HG02981 (cell line): ENCODE results near the gene LRP5.
"Not testable (repeated sequence)": the region's sequence is repeated elsewhere in the genome, so short reads cannot be mapped to it uniquely, and the experiment has no call there.

Experiments
- ATAC-seq: cut with Tn5 transposase; IDR thresholded peaks from one replicate; pipeline ENCODE4 v1.9.1; 2021; ENCODE audit warnings: mild to moderate bottlenecking, moderate library complexity; ENCODE audit not compliant: unreplicated experiment

The LRP5 gene

DNA sequence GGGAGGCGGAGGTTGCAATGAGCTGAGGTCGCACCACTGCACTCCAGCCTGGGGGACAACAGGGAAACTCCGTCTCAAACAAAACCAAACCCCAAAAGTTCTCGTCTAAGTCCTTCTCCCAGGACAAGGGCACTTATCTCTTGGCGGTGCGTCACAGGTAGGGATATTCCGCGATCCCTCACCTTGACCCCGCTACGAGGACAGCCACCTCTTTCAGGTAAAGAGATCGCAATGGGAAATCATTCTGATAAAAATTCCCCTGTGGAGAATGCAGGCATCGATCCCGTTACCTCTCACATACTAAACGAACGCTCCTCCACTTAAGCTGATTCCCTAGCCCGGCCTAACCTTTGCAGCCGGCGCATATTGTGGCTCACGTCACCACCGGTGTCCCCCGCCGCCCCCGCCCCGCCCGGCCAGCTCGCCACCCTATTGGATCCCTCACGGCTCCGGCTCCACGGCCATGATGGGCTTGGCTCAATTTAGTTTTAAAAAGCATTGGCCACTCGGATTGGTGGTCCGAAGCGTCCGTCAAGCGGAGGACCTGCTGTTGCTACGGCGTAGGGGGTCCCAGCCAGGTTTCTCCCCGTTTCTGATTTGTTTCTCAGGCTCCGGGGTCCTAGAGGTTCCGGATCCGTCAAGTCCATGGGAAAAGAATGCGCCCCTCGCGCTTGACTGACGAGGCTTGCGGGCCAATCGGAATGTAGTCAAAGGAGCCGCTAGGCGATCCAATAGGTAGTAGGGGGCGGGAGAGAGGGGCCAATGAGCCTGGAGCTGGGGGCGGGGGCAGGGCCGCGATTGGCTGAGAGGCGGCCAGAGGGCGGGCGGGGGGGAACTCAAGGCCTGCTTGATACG, 147.7 kb downstream of the LRP5 start:
- ATAC-seq, result peak; percentile 81

DNA sequence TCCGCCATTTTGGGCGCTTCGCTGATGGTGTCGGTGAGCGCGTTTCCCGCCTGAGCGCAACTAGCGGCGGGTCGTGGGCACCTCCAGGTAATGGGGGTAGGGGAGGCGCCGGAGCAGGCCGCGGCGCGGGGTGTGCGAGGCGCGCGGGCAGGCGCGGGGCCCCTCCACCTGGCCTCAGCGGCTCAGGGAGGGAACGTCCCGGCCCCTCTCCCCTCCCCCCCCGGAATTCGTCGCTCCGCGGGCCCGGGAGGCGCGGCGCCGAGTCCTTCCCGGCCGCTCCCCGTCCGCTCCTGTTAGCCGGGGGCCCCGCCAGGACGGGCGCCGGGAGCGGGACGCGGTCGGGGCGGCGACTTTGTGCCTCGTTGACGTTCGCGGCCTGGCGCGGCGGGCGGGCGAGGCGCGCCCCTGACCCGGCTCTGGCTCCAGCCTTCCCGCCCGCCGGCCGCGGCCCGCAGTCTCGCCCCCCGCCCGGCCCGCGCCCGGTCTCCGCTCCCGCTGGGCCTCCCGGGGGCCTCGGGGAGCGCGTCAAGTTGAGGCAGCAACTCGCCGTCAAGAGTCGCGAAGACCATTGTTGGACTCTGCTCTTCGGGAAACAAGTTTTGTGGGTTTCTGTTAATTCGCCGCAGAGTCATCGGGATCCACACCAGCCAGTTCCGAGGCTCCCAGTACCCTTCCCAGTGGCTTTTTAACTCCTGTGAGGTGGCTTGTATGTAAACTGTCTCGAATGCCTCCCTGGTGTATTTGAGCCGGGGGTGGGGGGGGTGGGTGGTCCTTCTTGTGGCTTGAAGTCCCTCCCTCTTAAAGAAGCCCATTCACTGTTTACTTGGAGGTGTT, 148.6 kb downstream of the LRP5 start, which contains the start of gene PPP6R3:
PPP6R3 (plus strand) TSS at position 12 of the 834 bp plus-strand sequence. CDS start 76,913 bp downstream, outside the sequence.
- peak; percentile 6 for ATAC-seq

DNA sequence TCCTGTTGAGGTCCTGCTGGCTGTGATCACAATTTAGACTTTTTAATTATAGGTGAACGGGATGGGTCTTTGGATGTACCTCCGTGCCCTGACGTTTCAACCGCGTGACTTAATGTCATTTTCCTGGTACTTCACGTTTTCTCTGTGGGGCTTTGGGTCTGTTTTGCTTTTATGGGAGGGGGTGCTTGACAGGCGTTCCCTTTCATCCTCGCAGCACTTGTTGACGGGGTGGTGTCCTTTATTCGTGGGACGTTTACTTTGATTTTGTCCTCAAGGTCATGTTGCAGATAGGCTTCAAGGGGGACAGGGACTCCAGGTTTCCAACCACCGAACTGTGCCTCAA, 149.2 kb downstream of the LRP5 start:
- no peak for ATAC-seq

DNA sequence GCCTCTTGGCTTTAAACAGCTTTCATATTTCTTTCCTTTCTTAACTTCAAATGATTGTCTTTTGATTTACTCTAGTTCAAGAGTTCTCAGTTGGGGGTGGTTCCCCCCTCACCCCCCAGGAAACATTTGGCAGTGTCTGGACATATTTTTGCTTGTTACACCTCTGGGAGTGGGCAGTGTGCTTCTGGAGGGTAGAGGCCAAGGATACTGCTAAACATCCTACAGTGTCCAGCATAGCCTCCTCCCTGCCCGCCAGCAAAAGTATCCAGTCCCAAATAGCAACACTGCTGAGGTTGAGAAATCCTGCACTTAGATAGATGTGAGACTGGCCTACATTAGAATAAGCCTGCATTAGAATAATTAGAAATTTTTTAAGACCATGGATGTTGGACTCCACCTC, 151.3 kb downstream of the LRP5 start:
- ATAC-seq, result no peak

DNA sequence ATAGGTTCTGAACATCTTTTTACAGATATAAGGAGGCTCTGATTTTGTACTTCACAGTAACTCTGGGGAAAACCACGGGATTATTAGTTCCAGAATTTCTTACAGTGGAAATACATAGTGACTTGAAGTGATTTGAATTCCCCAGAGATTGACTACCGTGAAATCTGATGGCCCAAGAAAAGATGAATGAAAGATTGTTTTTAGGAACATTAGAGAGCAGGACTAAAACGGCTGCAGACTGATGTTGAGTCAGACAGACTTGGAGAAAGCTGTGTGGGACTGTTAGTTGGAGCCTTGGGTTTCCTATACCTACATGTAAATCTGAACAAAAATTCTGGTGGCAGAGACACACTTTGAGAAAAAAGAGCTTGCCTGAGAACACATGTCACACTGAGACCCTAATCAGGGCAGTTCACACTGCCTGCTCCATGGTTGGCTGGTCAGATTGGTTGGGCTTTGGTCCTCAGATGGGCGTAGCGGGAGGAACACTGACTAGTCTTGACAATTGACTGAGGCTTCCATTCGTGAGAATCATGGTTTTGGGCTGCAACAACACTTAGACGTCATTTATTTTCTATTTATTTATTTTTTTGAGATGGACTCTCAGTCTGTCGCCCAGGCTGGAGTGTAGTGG, 154.9 kb downstream of the LRP5 start:
- ATAC-seq, result no peak

DNA sequence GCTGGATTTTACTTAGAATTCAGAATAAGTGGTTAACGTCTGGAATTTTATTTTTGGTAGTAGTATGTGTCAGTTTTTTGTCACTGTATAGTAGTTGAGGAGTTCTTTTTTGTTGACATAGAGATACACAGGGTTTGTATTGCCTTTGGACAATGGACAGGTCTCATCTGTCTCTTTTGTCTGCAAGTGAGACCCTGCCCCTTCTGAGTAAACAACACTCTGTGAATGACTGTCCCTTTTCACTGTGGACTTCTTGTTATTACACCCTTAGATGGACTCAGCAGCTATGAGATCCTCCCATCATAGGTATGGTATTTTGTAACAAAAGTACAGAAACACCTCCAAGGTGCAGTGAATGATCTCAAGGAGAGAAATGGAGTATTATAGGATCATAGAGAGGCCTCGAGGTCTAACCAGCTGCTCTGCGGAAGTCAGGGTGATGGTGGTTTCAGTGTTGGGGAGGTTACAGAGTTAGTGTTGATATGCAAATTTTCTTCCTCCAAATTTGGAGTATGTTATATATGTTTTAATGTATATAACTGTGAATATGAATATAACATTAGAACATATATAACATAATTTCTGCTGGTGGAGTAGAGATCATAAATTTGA, 155.9 kb downstream of the LRP5 start:
- no peak for ATAC-seq

DNA sequence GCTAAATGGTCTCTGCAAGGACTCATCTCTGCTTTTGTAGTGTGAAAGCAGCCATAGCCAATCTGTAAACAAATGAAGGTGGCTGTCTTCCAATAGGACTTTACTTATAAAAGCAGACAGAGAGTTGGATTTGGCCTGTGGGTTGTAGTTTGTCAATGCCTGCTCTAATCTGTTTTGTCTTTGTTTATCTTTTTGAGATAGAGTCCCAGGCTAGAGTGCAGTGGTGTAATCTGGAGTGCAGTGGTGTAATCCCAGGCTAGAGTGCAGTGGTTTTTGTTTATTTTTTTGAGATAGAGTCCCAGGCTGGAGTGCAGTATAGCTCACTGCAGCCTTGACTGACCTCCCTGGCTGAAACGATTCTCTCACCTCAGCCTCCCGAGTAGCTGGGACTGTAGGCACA, 156.7 kb downstream of the LRP5 start:
- no peak for ATAC-seq

DNA sequence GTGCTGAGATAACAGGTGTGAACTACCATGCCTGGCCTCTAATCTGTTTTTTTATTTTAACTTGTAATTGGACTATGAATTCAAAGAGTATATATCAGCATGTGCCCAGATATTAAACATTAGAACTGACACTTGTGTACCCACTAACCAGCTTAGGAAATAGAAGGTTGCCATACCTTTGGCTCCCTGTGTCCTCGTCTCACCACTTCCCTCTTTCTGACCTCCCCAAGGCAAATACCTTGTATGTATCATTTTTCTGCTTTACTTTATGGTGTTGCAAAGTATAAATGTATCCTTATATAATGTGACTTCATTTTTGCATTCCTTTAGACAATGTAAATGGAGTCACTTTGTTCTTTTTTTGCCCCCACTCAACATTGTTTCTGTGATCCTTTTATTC, 157.3 kb downstream of the LRP5 start:
- ATAC-seq, result no peak

DNA sequence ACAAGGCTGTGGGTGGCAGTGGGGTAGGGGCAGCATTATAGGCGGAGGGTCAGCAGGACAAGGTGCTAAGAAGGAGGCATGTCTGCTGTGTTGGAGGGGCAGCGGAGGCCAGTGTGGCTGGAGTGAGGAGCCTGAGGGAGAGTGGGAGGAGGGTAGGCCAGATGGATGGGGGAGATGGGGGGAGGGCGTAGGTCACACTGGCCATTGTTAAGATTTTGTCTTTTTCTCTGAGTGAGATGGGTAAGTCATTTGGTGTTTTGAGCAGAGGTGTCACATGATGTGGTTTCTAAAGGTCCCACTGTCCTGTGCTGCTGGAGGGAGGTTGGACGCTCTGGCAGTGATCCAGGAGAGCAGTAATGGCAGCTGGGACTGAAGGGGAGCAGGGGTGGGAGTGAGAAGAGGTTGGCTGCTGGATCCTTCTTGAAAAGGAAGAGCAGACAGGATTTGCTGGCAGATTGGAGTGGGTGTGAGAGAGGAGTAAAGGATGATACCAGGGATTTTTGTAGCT, 158.0 kb downstream of the LRP5 start:
- ATAC-seq, result no peak

DNA sequence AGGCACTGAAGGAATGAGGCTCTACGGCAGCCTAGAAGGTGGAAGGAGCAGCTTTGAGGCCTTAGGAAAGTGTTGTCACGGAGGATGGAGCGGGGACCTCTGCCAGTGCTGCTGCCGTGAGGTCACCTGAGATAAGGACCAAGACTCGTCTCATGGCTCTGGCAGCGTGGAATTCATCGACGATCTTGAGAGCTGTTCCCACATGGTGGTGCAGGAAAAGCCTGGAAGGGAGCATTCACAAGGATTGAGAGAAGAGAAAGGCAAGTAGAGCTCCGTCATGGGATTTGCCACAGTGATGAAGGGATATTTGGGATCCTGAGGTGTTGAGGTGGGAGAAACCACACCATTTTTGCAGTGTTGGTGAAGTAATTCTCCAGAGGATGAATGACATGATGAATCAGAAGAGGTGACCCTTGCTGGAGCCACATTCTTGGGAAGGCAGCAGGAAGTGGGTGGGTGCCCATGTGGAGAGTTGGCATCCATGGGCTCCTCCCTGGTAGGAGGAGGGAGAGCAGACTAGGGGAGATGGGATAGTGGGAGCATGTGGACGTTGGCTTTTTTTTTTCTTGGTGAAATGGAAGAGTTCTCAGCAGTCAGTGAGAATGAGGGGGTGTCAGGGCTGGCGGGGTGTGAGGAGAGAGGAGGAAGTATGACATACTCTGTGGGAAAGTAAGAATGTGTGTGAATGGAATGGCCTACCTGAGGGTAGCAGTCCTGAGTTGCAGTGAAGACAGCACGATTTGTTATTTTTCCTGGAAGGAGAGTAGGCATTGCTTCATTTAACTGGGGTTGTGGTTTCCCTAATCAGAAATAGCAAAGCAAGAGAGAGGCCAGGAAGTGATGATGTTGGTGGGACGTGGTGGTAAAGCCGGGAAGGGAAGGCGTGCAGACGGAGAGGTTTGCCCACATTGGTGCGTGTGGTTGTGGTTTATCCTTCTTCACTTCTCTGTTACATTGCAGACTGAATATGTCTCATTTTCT, 159.3 kb downstream of the LRP5 start:
- ATAC-seq, result no peak

DNA sequence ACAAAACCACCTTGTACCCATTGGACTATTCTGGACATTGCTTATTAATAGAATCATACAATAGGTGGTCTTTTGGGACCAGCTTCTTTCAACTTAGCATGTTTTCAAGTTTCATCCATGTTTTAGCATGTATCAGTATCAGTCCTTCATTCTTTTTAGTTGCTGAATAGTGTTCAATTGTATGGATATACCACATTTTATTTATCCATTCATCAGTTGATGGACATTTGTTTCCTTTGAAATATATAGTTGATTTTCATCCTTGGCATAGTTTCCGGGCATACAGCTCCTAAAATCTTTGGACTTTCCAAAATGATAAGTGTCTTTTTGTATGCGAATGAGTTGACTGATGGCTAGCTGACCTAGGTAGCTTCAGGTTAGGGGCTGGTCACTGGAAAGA, 160.4 kb downstream of the LRP5 start:
- no peak for ATAC-seq

DNA sequence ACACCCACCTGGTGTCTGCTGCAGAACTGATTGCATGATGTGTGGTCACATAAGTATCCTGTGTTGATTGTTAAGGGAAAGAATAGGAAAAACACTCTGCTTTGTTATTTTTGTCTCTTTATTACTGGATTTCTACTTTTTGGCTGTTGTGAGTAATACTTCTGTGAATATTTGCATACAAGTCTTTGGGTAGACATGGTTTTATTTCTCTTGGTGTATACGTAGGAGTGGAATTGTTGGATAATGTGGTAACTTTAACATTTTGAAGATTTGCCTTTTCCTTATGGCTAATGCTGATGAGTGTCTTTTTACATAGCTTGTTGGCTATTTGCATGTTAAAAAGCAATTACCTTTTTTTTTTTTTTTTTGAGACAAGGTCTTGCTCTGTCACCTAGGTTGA, 161.3 kb downstream of the LRP5 start:
- ATAC-seq, result no peak

DNA sequence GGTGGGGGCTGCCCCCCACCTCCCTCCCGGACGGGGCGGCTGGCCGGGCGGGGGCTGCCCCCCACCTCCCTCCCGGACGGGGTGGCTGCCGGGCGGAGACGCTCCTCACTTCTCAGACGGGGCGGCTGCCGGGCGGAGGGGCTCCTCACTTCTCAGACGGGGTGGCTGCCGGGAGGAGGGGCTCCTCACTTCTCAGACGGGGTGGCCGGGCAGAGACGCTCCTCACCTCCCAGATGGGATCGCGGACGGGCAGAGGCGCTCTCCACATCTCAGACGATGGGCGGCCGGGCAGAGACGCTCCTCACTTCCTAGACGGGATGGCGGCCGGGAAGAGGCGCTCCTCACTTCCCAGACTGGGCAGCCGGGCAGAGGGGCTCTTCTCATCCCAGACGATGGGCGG, 163.2 kb downstream of the LRP5 start:
- ATAC-seq, result not testable (repeated sequence)

DNA sequence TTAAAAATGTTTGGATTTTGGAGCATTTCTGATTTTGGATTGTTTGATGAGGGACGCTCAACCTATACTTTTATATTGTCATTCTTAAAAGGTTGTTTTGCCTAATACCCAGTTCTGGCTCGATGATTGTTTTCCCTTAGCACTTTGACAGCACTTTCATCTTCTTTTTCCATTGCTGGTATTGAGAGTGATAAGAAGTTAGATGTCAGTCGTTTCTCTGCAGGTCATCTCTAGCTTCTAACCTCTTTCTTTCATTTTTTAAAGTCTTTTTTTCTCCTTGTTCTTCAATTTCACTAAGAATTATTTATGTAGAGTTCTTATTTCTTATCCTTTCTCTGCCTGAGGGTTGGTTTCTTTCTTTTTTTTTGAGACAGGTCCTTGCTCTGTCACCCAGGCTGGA, 167.0 kb downstream of the LRP5 start:
- ATAC-seq, result no peak

DNA sequence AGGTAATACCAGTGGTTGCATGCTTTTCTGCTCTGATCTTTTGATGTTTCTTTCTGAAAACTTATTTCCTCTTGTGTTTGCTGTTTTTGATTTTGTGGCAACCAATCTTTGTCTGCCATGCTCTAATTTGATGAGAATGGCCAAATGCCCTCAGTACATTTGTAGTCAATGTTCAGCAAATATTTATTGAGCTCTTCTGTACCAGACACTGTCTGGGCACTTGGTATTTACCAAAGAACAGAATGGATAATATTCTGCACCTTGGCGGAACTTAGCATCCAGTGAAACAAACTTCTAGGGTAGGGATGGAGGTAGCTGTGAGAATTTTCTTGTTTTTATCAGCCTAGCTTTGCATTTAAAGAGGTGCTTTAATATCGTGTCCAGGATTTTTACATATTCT, 167.8 kb downstream of the LRP5 start:
- ATAC-seq, result no peak

DNA sequence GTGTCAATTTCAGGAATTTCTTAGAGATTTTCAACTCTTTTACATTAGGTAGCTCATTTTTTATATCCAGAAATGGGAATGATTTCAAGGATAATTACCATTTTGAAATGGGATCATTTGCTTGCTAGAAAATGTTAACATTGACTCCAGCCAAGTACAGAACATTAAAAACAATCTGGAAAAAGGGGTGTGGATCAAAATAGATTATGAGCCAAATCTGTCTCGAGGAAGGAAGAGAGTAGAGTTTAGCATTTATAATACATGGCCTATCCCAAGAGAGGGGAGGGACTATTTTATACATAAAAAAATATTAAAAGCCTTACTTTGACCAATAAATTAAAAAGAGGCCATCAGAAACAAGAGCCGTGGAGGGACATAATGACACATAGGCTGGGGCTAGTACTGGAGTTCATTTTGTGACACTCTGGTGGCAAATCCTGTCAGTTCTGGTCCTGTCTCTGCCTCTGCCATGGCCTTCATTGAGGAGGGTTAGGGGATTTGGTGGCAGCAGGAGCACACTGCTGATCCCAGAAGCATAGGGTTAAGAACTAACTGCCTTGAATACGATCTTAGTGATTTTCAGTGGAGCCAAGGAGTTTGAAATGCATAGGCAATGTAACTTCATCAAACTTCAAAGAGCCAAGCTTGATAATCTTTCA, 168.6 kb downstream of the LRP5 start:
- ATAC-seq, result no peak

DNA sequence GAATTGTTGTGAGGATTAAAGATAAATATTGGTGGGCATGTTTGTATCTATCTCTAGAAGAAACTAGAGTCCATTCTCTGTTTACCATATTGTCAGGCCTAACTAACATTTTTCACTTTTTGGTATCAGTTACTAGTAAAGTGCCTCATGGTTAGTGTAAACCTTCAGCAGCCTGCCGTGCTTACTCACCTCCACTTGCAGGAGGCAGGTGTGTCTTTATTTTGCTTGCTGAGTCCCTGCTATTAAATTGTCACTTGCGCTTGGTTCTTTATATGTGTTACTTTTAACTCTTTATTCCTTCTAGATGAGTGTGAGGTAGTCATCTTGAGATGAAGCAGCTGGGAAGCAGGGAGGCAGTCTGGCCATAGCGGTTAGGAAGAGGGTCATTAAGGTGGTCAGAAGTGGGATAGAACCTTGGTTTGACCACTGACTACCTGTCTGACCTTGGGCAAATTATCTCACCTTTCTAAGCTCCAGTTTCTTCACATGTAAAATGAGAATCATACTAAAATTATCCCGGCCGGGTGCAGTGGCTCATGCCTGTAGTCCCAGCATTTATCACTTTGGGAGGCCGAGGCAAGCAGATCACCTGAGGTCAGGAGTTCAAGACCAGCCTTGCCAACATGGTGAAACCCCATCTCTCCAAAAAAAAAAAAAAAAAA, 169.3 kb downstream of the LRP5 start:
- ATAC-seq, result no peak

DNA sequence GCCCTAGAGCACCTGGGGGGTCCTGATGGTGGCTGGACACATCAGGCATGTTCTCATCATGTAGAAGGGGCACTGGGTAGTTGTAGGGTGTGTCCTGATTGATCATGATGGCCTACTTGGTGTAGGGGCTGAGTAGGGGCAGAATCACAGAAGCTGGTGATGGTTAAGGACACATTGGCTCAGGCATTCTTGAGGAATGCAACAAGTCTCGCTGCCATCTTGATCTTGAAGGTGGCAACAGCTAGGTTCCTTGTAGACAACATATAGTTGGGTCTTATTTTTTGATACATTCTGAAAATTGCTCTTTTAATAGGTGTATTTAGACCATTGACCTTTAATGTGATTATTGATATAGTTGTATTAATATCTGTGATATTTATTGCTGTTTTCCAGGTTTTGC, 176.2 kb downstream of the LRP5 start:
- ATAC-seq, result no peak

DNA sequence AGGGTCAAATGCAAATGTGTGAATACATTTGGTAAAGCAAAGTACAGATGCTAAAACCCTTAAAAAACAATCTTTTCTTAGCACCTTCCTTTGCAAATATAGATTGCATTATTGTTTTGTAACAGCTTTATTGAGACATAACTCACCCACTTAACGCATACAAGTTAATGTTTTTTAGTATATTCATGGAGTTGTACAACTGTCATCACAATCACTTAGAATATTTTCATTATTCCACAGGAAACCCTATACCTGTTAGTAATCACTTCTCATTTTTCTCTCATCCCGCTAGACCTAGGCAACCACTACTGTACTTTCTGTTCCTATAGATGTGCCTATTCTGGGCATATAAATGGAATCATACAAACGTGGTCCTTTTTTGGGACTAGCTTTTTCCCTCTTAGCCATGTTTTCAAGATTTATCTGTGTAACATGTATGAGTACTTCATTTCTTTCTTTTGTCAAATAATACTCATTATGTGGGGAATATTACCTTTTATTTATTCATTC, 182.9 kb downstream of the LRP5 start:
- no peak for ATAC-seq
